NCI-H1436 treated with DMSO at 0.1 percent for 48 hours (cell line): ENCODE results near the gene GINS3.
"Not testable (repeated sequence)": the region's sequence is repeated elsewhere in the genome, so short reads cannot be mapped to it uniquely, and the experiment has no call there.

Source experiments
- DNase-seq: peaks from one replicate; lab custom pipeline; 2025; lab: John Stamatoyannopoulos, UW

GINS3 gene

GRCh38 chr16:58389724-58390123, 2.5 kb upstream of the GINS3 start:
- no peak for DNase-seq

- DNase-seq: no peak
Observed at GRCh38 chr16:58393138-58393504, 850 bp downstream of the GINS3 start.

- DNase-seq: not testable (repeated sequence)
Observed at GRCh38 chr16:58396897-58397296, 4.6 kb downstream of the GINS3 start.

GRCh38 chr16:58399718-58400633, 7.7 kb downstream of the GINS3 start:
- DNase-seq: no peak

- not testable (repeated sequence) for DNase-seq
Observed at GRCh38 chr16:58401305-58401704, 9.0 kb downstream of the GINS3 start.

GRCh38 chr16:58402796-58403195, 10.5 kb downstream of the GINS3 start:
- no peak for DNase-seq

- no peak for DNase-seq
Observed at GRCh38 chr16:58409316-58409973, 17.2 kb downstream of the GINS3 start.

- DNase-seq: no peak
Observed at GRCh38 chr16:58411336-58411735, 19.1 kb downstream of the GINS3 start.

- DNase-seq: no peak
Observed at GRCh38 chr16:58411736-58412614, 19.7 kb downstream of the GINS3 start.

GRCh38 chr16:58412615-58412970, 20.3 kb downstream of the GINS3 start:
- not testable (repeated sequence) for DNase-seq

GRCh38 chr16:58413359-58413758, 21.1 kb downstream of the GINS3 start:
- DNase-seq: no peak

- no peak for DNase-seq
Observed at GRCh38 chr16:58415003-58415402, 22.7 kb downstream of the GINS3 start.

GRCh38 chr16:58415961-58416360, 23.7 kb downstream of the GINS3 start:
- not testable (repeated sequence) for DNase-seq

- DNase-seq: no peak
Observed at GRCh38 chr16:58417035-58417434, 24.8 kb downstream of the GINS3 start.

GRCh38 chr16:58417600-58417999, 25.3 kb downstream of the GINS3 start:
- DNase-seq: no peak

GRCh38 chr16:58418026-58418425, 25.8 kb downstream of the GINS3 start:
- no peak for DNase-seq

- DNase-seq: no peak
Observed at GRCh38 chr16:58418601-58419000, 26.3 kb downstream of the GINS3 start.

- DNase-seq: no peak
Observed at GRCh38 chr16:58419241-58419990, 27.1 kb downstream of the GINS3 start.

- DNase-seq: no peak
Observed at GRCh38 chr16:58421059-58421458, 28.8 kb downstream of the GINS3 start.

- no peak for DNase-seq
Observed at GRCh38 chr16:58421529-58421928, 29.3 kb downstream of the GINS3 start.

GRCh38 chr16:58422809-58423208, 30.5 kb downstream of the GINS3 start:
- DNase-seq: no peak

GRCh38 chr16:58425245-58425644, 33.0 kb downstream of the GINS3 start:
- no peak for DNase-seq
